ENCODE measurements around the gene CRLF1.
A peak's percentile ranks its signal among the peaks of the same experiment; 100 is the strongest.

Gene CRLF1

GRCh38 chr19:18636183-18636968, 29.8 kb upstream of the CRLF1 start:
- H3K27me3 ChIP-seq (ENCODE audit: insufficient read depth, low read length, poor library complexity), result no peaks in the 10 kb centered on the region
- peaks cover 3% of the 10 kb centered on the region; the same call in 1 of the 2 replicates for H3K36me3 ChIP-seq (ENCODE audit: insufficient read depth, low read length)
- peak overlapping the region; percentile 89 for H2AFZ ChIP-seq (ENCODE audit: low read depth, low read length)
- DNase-seq, result peak; percentile 99
- peaks cover 44% of the 10 kb centered on the region for H3K79me2 ChIP-seq (ENCODE audit: insufficient read depth, low read length)
- H3K9ac ChIP-seq (ENCODE audit: low read depth, low read length), result peak overlapping the region; percentile 93; the same call in 1 of the 2 replicates
- peak; percentile 96 for ATAC-seq (ENCODE audit: insufficient read depth, low read depth)
- peaks cover 28% of the 10 kb centered on the region for H3K4me1 ChIP-seq (ENCODE audit: insufficient read depth, low read length)
- H4K20me1 ChIP-seq (ENCODE audit: insufficient read depth, low read length), result peaks cover 13% of the 10 kb centered on the region; the same call in 1 of the 2 replicates
- TF ChIP-seq CTCF (IDR thresholded peaks at IDR 0.05; ENCODE audit: borderline replicate concordance, extremely low read depth, low read length, poor library complexity, severe bottlenecking), result no peak
- no peak for TF ChIP-seq EZH2 (IDR thresholded peaks at IDR 0.05; ENCODE audit: borderline replicate concordance, low read depth, low read length, severe bottlenecking)
- peak overlapping the region; percentile 97 for H3K4me2 ChIP-seq (ENCODE audit: insufficient read depth, low read length)
- H3K4me3 ChIP-seq (ENCODE audit: low read depth in 1 of 2, low read length in 2 of 2), result peak overlapping the region; percentile 87 to 95; a peak in 3 of 4 replicates
- no peaks in the 10 kb centered on the region for H3K9me3 ChIP-seq (ENCODE audit: insufficient read depth, low read length, severe bottlenecking)
- H3K27ac ChIP-seq (ENCODE audit: low read length), result peak overlapping the region; percentile 59

- DNase-seq (no peak), ATAC-seq (ENCODE audit: insufficient read depth, low read depth) (no peak)
- peaks cover 3% of the 10 kb centered on the region; the same call in 1 of the 2 replicates for H3K36me3 ChIP-seq (ENCODE audit: insufficient read depth, low read length)
- TF ChIP-seq EZH2 (IDR thresholded peaks at IDR 0.05; ENCODE audit: borderline replicate concordance, low read depth, low read length, severe bottlenecking), result no peak
- no peak overlapping the region; the same call in 1 of the 2 replicates for H2AFZ ChIP-seq (ENCODE audit: low read depth, low read length)
- peaks cover 13% of the 10 kb centered on the region; the same call in 1 of the 2 replicates for H4K20me1 ChIP-seq (ENCODE audit: insufficient read depth, low read length)
- peaks cover 39% of the 10 kb centered on the region for H3K79me2 ChIP-seq (ENCODE audit: insufficient read depth, low read length)
- H3K27me3 ChIP-seq (ENCODE audit: insufficient read depth, low read length, poor library complexity), result no peaks in the 10 kb centered on the region
- no peaks in the 10 kb centered on the region for H3K9me3 ChIP-seq (ENCODE audit: insufficient read depth, low read length, severe bottlenecking)
- no peak overlapping the region for H3K9ac ChIP-seq (ENCODE audit: low read depth, low read length)
- peaks cover 28% of the 10 kb centered on the region for H3K4me1 ChIP-seq (ENCODE audit: insufficient read depth, low read length)
- H3K27ac ChIP-seq (ENCODE audit: low read length), result no peak overlapping the region
- H3K4me2 ChIP-seq (ENCODE audit: insufficient read depth, low read length), result peak overlapping the region; percentile 70
- H3K4me3 ChIP-seq (ENCODE audit: low read depth in 1 of 2, low read length in 2 of 2), result peak overlapping the region in 1 of 2 experiments; percentile 87; a peak in 2 of 4 replicates
Observed at GRCh38 chr19:18635831-18636182, 29.2 kb upstream of the CRLF1 start.

GRCh38 chr19:18634612-18635297, 28.2 kb upstream of the CRLF1 start:
- no peak overlapping the region for H3K27ac ChIP-seq (ENCODE audit: low read length)
- no peak for ATAC-seq (ENCODE audit: insufficient read depth, low read depth)
- peaks cover 3% of the 10 kb centered on the region; the same call in 1 of the 2 replicates for H3K36me3 ChIP-seq (ENCODE audit: insufficient read depth, low read length)
- no peak for DNase-seq
- peaks cover 29% of the 10 kb centered on the region for H3K79me2 ChIP-seq (ENCODE audit: insufficient read depth, low read length)
- H3K4me3 ChIP-seq (ENCODE audit: low read depth in 1 of 2, low read length in 2 of 2), result no peak overlapping the region
- no peak for TF ChIP-seq EZH2 (IDR thresholded peaks at IDR 0.05; ENCODE audit: borderline replicate concordance, low read depth, low read length, severe bottlenecking)
- TF ChIP-seq CTCF (IDR thresholded peaks at IDR 0.05; ENCODE audit: borderline replicate concordance, extremely low read depth, low read length, poor library complexity, severe bottlenecking), result no peak
- no peaks in the 10 kb centered on the region for H3K27me3 ChIP-seq (ENCODE audit: insufficient read depth, low read length, poor library complexity)
- H3K4me2 ChIP-seq (ENCODE audit: insufficient read depth, low read length), result no peak overlapping the region
- no peak overlapping the region for H3K9ac ChIP-seq (ENCODE audit: low read depth, low read length)
- no peak overlapping the region for H2AFZ ChIP-seq (ENCODE audit: low read depth, low read length)
- H3K9me3 ChIP-seq (ENCODE audit: insufficient read depth, low read length, severe bottlenecking), result no peaks in the 10 kb centered on the region
- H3K4me1 ChIP-seq (ENCODE audit: insufficient read depth, low read length), result peaks cover 28% of the 10 kb centered on the region
- H4K20me1 ChIP-seq (ENCODE audit: insufficient read depth, low read length), result peaks cover 8% of the 10 kb centered on the region; the same call in 1 of the 2 replicates

- Histone ChIP-seq H3K27ac (ENCODE audit: low read length) (no peak overlapping the region), H3K27me3 (ENCODE audit: insufficient read depth, low read length, poor library complexity) (no peaks in the 10 kb centered on the region), H2AFZ (ENCODE audit: low read depth, low read length) (no peak overlapping the region), H4K20me1 (ENCODE audit: insufficient read depth, low read length) (peaks cover 7% of the 10 kb centered on the region; the same call in 1 of the 2 replicates), H3K4me3 (ENCODE audit: low read depth in 1 of 2, low read length in 2 of 2) (no peak overlapping the region), H3K9ac (ENCODE audit: low read depth, low read length) (no peak overlapping the region), H3K79me2 (ENCODE audit: insufficient read depth, low read length) (peaks cover 17% of the 10 kb centered on the region), H3K4me2 (ENCODE audit: insufficient read depth, low read length) (no peak overlapping the region), H3K36me3 (ENCODE audit: insufficient read depth, low read length) (peaks cover 3% of the 10 kb centered on the region; the same call in 1 of the 2 replicates), H3K9me3 (ENCODE audit: insufficient read depth, low read length, severe bottlenecking) (no peaks in the 10 kb centered on the region), H3K4me1 (ENCODE audit: insufficient read depth, low read length) (peaks cover 23% of the 10 kb centered on the region)
- TF ChIP-seq EZH2 (IDR thresholded peaks at IDR 0.05; ENCODE audit: borderline replicate concordance, low read depth, low read length, severe bottlenecking), result no peak
- TF ChIP-seq CTCF (IDR thresholded peaks at IDR 0.05; ENCODE audit: borderline replicate concordance, extremely low read depth, low read length, poor library complexity, severe bottlenecking), result no peak
- ATAC-seq (ENCODE audit: insufficient read depth, low read depth) (no peak), DNase-seq (no peak)
Observed at GRCh38 chr19:18633321-18633720, 26.7 kb upstream of the CRLF1 start.
